H1 (cell line): ENCODE data around the gene EXOC6. TPM values are rescaled to one million over a fixed set of nuclear protein-coding genes. Genes with fewer than 3 reads are reported as not detected.

Experiments
- CTCF ChIA-PET: fragments of 300-600 bp; sonication (Branson Sonifier 250); formaldehyde crosslinking; loops from one replicate; lab custom pipeline; 2021; ENCODE audit not compliant: partially characterized antibody; lab: Charles Lee
- POLR2A ChIA-PET: fragments of 300-600 bp; sonication (Branson Sonifier 250); formaldehyde crosslinking; loops from one replicate; lab custom pipeline; 2021; ENCODE audit warnings: inconsistent platforms; ENCODE audit not compliant: partially characterized antibody; lab: Charles Lee
- DNase-seq, 2 experiments: peaks; one replicate each; pipeline versions ENCODE4 v3.0.0 to v3.0.0-alpha.2; 2010 to 2022; ENCODE audit warnings: low spot score in 2 of 2, low read depth in 1 of 2, mixed read lengths in 1 of 2
- FAIRE-seq: peaks from 2 replicates; lab custom pipeline; 2011; peaks lifted over from hg19 to GRCh38; lab: Jason Lieb, UNC
- H2AFZ ChIP-seq: 2 replicates; pipeline ENCODE4 v1.8.1; 2012; ENCODE audit warnings: low read length, inconsistent platforms
- H2AK5ac ChIP-seq: 2 replicates; pipeline ENCODE4 v1.6.1; 2013; ENCODE audit warnings: low read depth, low read length
- H2BK120ac ChIP-seq: replicated peaks from 2 replicates; pipeline ENCODE3; 2013; ENCODE audit warnings: low read depth, low read length, inconsistent platforms
- H2BK12ac ChIP-seq: 2 replicates; pipeline ENCODE4 v1.6.1; 2013; ENCODE audit warnings: low read depth, low read length
- H2BK15ac ChIP-seq: 2 replicates; pipeline ENCODE4 v1.6.1; 2013; ENCODE audit warnings: low read length
- H2BK20ac ChIP-seq: 2 replicates; pipeline ENCODE4 v1.6.1; 2013; ENCODE audit warnings: low read length
- H2BK5ac ChIP-seq: 2 replicates; pipeline ENCODE4 v1.6.1; 2013; ENCODE audit warnings: low read depth, low read length
- H3K14ac ChIP-seq: 2 replicates; pipeline ENCODE4 v1.6.1; 2013; ENCODE audit warnings: inconsistent platforms; ENCODE audit not compliant: insufficient read length
- H3K18ac ChIP-seq: 2 replicates; pipeline ENCODE4 v1.6.1; 2013; ENCODE audit warnings: low read length; ENCODE audit errors: extremely low read depth
- H3K23ac ChIP-seq: 2 replicates; pipeline ENCODE4 v1.6.1; 2013; ENCODE audit warnings: inconsistent platforms; ENCODE audit not compliant: insufficient read length
- H3K23me2 ChIP-seq: 2 replicates; pipeline ENCODE4 v1.6.1; 2013; ENCODE audit warnings: low read depth, low read length
- H3K27ac ChIP-seq: 2 replicates; pipeline ENCODE4 v1.6.1; 2011; ENCODE audit warnings: low read depth, low read length, inconsistent platforms
- H3K27me3 ChIP-seq, 4 experiments: replicated peaks in 1 of 4; 1 replicate in 1 of 4; 2 replicates in 3 of 4; pipeline versions ENCODE4 v1.6.1 to v1.8.1; 2011 to 2013; ENCODE audit warnings: low read length in 3 of 4, mild to moderate bottlenecking in 3 of 4, inconsistent platforms in 2 of 4, mixed read lengths in 2 of 4, moderate library complexity in 1 of 4; ENCODE audit not compliant: control insufficient read depth in 3 of 4, insufficient read depth in 3 of 4; ENCODE audit errors: extremely low read depth in 1 of 4
- H3K36me3 ChIP-seq, 4 experiments: 2 replicates each; pipeline versions ENCODE4 v1.6.1 to v1.8.1; 2011 to 2013; ENCODE audit warnings: mild to moderate bottlenecking in 4 of 4, low read length in 3 of 4, moderate library complexity in 2 of 4, control low read depth in 1 of 4, inconsistent platforms in 1 of 4; ENCODE audit not compliant: insufficient read depth in 4 of 4, control insufficient read depth in 2 of 4
- H3K4ac ChIP-seq: replicated peaks from 2 replicates; pipeline ENCODE3; 2013; ENCODE audit warnings: low read length, low read depth, mixed read lengths, inconsistent platforms; ENCODE audit not compliant: insufficient read length
- H3K4me1 ChIP-seq, 4 experiments: replicated peaks in 1 of 4; 1 replicate in 1 of 4; 2 replicates in 3 of 4; pipeline versions ENCODE4 v1.6.1 to v1.8.1; 2011 to 2013; ENCODE audit warnings: low read length in 3 of 4, inconsistent platforms in 2 of 4, mixed read lengths in 1 of 4; ENCODE audit not compliant: insufficient read depth in 4 of 4, control insufficient read depth in 3 of 4
- H3K4me2 ChIP-seq, 2 experiments: 2 replicates each; pipeline versions ENCODE4 v1.6.1 to v1.8.1; 2011 to 2013; ENCODE audit warnings: low read depth in 2 of 2, low read length in 2 of 2, control low read depth in 1 of 2, inconsistent platforms in 1 of 2, mild to moderate bottlenecking in 1 of 2; ENCODE audit not compliant: insufficient read depth in 1 of 2
- H3K4me3 ChIP-seq, 4 experiments: fragments of 200-600, 300-600 bp in 1 of 4; sonication (generic), shearing (Covaris generic), sonication (Bioruptor Twin) in 1 of 4; 2 replicates each; pipeline versions ENCODE4 v1.5.1 to v1.8.1; 2011 to 2016; ENCODE audit warnings: low read length in 4 of 4, low read depth in 3 of 4, control low read depth in 2 of 4, inconsistent platforms in 2 of 4, mild to moderate bottlenecking in 2 of 4, mixed read lengths in 1 of 4, moderate library complexity in 1 of 4; ENCODE audit not compliant: insufficient read depth in 2 of 4; ENCODE audit errors: extremely low read depth in 1 of 4
- H3K56ac ChIP-seq: replicated peaks from 2 replicates; pipeline ENCODE3; 2013; ENCODE audit warnings: low read depth, mild to moderate bottlenecking, mixed read lengths, low read length, inconsistent platforms; ENCODE audit not compliant: insufficient read length
- H3K79me1 ChIP-seq: 2 replicates; pipeline ENCODE4 v1.6.1; 2013; ENCODE audit warnings: low read depth, low read length, control low read depth
- H3K79me2 ChIP-seq, 2 experiments: 2 replicates each; pipeline versions ENCODE4 v1.6.1 to v1.8.1; 2012 to 2013; ENCODE audit warnings: low read length in 2 of 2, mild to moderate bottlenecking in 2 of 2, inconsistent platforms in 1 of 2; ENCODE audit not compliant: insufficient read depth in 2 of 2, control insufficient read depth in 1 of 2
- H3K9ac ChIP-seq, 4 experiments: replicated peaks in 1 of 4; 1 replicate in 1 of 4; 2 replicates in 3 of 4; pipeline versions ENCODE4 v1.6.1 to v1.8.1; 2011 to 2013; ENCODE audit warnings: low read depth in 3 of 4, low read length in 3 of 4, control low read depth in 2 of 4, mild to moderate bottlenecking in 2 of 4, moderate library complexity in 2 of 4, inconsistent platforms in 1 of 4; ENCODE audit errors: extremely low read depth in 1 of 4
- H3K9me3 ChIP-seq, 2 experiments: 2 replicates each; pipeline versions ENCODE4 v1.6.1 to v1.8.1; 2012 to 2013; ENCODE audit warnings: mild to moderate bottlenecking in 2 of 2, moderate library complexity in 2 of 2, control low read depth in 1 of 2, inconsistent platforms in 1 of 2, low read depth in 1 of 2, low read length in 1 of 2, mixed read lengths in 1 of 2; ENCODE audit not compliant: insufficient read depth in 2 of 2
- H4K20me1 ChIP-seq, 2 experiments: replicated peaks in 1 of 2; 2 replicates each; pipeline versions ENCODE3 to v1.8.1; 2011 to 2013; ENCODE audit warnings: inconsistent platforms in 2 of 2, low read length in 2 of 2, mild to moderate bottlenecking in 1 of 2; ENCODE audit not compliant: insufficient read depth in 2 of 2, control insufficient read depth in 1 of 2
- H4K5ac ChIP-seq: 2 replicates; pipeline ENCODE4 v1.6.1; 2013; ENCODE audit warnings: low read length, low read depth, mixed read lengths, inconsistent platforms; ENCODE audit not compliant: insufficient read length
- H4K8ac ChIP-seq: 2 replicates; pipeline ENCODE4 v1.8.0; 2013; ENCODE audit warnings: mild to moderate bottlenecking, moderate library complexity, low read length, inconsistent platforms; ENCODE audit not compliant: insufficient read depth; ENCODE audit errors: extremely low read depth
- H4K91ac ChIP-seq: replicated peaks from 2 replicates; pipeline ENCODE3; 2013; ENCODE audit warnings: low read length, mixed read lengths, inconsistent platforms; ENCODE audit not compliant: insufficient read length
- CTBP2 ChIP-seq: IDR thresholded peaks from 2 replicates; pipeline ENCODE4 v1.7.0; 2011; ENCODE audit warnings: borderline replicate concordance, mild to moderate bottlenecking, moderate library complexity, mixed read lengths, low read length; ENCODE audit not compliant: insufficient read depth, insufficient read length
- EGR1 ChIP-seq: IDR thresholded peaks from 2 replicates; pipeline ENCODE4 v1.6.1; 2011; ENCODE audit warnings: low read depth, low read length, borderline replicate concordance
- JUN ChIP-seq: IDR thresholded peaks from 2 replicates; pipeline ENCODE4 v1.6.1; 2011; ENCODE audit warnings: low read depth, mild to moderate bottlenecking, improper control_type of control experiment, low read length
- MAFK ChIP-seq: IDR thresholded peaks from 2 replicates; pipeline ENCODE4 v1.6.1; 2012; ENCODE audit warnings: low read depth, mild to moderate bottlenecking, improper control_type of control experiment, low read length
- NRF1 ChIP-seq: IDR thresholded peaks from 2 replicates; pipeline ENCODE4 v1.6.1; 2011; ENCODE audit warnings: mild to moderate bottlenecking, low read depth, low read length, improper control_type of control experiment
- RBBP5 ChIP-seq: IDR thresholded peaks from 2 replicates; pipeline ENCODE4 v1.7.1; 2012; ENCODE audit warnings: low read depth, mild to moderate bottlenecking, inconsistent platforms, low read length, moderate library complexity, borderline replicate concordance
- SP4 ChIP-seq: IDR thresholded peaks from 2 replicates; pipeline ENCODE4 v1.6.1; 2012; ENCODE audit warnings: low read length, inconsistent platforms
- TCF12 ChIP-seq: IDR thresholded peaks from 2 replicates; pipeline ENCODE4 v1.6.1; 2011; ENCODE audit warnings: low read depth, mild to moderate bottlenecking, low read length
- YY1 ChIP-seq: IDR thresholded peaks from 2 replicates; pipeline ENCODE4 v1.6.1; 2011; ENCODE audit warnings: low read depth, mild to moderate bottlenecking, low read length
- WGBS, 2 experiments: shearing (Covaris generic) in 1 of 2; methylation state at CpG; one replicate each; pipeline versions ENCODE4 v1.1.6 to v1.1.7; 2013 to 2015; ENCODE audit warnings: low lambda C conversion rate in 2 of 2, mixed read lengths in 2 of 2, inconsistent platforms in 1 of 2, low coverage in 1 of 2, missing lambda C conversion rate in 1 of 2; ENCODE audit not compliant: insufficient replicate concordance in 2 of 2, insufficient coverage in 1 of 2, insufficient read length in 1 of 2; ENCODE audit errors: extremely low coverage in 1 of 2, missing lambda C conversion rate in 1 of 2; 5-methylcytosine and 5-hydroxymethylcytosine counted together
- polyA plus RNA-seq, 7 experiments: library from polyadenylated mRNA; depleted of rRNA in 3 of 7; stranded (reverse) in 5 of 7; unstranded in 2 of 7; fragments of >200 nt in 5 of 7; fragments of 200-250 nt in 2 of 7; gene quantifications; 1 replicate in 5 of 7; 2 replicates in 1 of 7; 4 replicates in 1 of 7; pipeline versions ENCODE4 v1.2.1 to v1.2.3, GENCODE V29; 2011 to 2013; ENCODE audit warnings: missing spikeins in 2 of 7, mixed read lengths in 2 of 7
- total RNA-seq: library from RNA; stranded (reverse); fragmentation: NEBNext Ultra II Directional; extraction: Animal tissue kit (Norgen Biotek cat#: 25700); gene quantifications from 2 replicates; pipeline ENCODE4 v1.2.1, GENCODE V29; 2021

The EXOC6 gene
- total and polyA plus RNA-seq, 2 of the 8 experiments (the other 6 are each of a cell fraction or from before 2014, with no cell fraction given): 1.7 to 4.5 TPM

DNA sequence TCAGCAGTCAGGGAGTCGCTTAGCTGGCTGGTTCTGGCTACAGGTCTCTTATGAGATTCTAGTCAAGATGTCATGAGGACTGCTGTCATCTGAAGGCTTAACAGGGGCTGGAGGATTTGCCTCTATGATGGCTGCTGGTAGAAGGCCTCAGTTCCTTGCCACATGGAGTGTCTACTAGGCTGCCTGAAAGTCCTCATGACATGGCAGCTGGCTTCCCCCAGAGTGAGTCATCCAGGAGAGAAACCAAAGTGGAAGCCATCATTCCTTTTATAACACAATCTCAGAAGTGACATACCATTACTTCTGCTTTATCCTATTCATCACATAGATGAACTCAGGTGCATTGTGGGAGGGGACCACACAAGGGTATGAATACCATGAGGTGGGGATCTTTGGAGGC, 75.1 kb downstream of the EXOC6 start:
- no peak overlapping the region for H4K91ac ChIP-seq
- H3K56ac ChIP-seq: no peak overlapping the region
- no peak overlapping the region for H2AFZ ChIP-seq
- H3K23me2 ChIP-seq: no peaks in the 10 kb centered on the region
- H2BK120ac ChIP-seq: no peak overlapping the region
- H3K27ac ChIP-seq: no peak overlapping the region
- H3K4me1 ChIP-seq: no peaks in the 10 kb centered on the region
- no peaks in the 10 kb centered on the region for H3K79me1 ChIP-seq
- no peak overlapping the region for H3K18ac ChIP-seq
- H2BK15ac ChIP-seq: no peak overlapping the region
- POLR2A ChIA-PET: no interaction called here
- H3K27me3 ChIP-seq: no peaks in the 10 kb centered on the region
- no peak overlapping the region for H4K8ac ChIP-seq
- DNase-seq (no peak), FAIRE-seq (no peak)
- CTCF ChIA-PET: interaction anchor here (0.5 to 2.1 kb wide), 4 partner anchors 10 to 192 kb away, joined by 3 to 10 read pairs (median 3); no protein-coding TSS in a partner anchor
- WGBS, 2 experiments: 92% methylated on average over 1 of the region's 1 CpG; no CpG with 5 or more reads in 1 of the 2 experiments
- H3K36me3 ChIP-seq: no peaks in the 10 kb centered on the region
- no peaks in the 10 kb centered on the region; a peak in 1 of 4 replicates for H3K9me3 ChIP-seq
- H3K4me2 ChIP-seq: no peak overlapping the region
- no peak overlapping the region for H3K23ac ChIP-seq
- TF ChIP-seq SP4 (no peak), RBBP5 (no peak), YY1 (no peak), MAFK (no peak), JUN (no peak), EGR1 (no peak), TCF12 (no peak), NRF1 (no peak), CTBP2 (no peak)
- no peaks in the 10 kb centered on the region for H4K20me1 ChIP-seq
- H3K79me2 ChIP-seq: no peaks in the 10 kb centered on the region
- H2BK5ac ChIP-seq: no peak overlapping the region
- no peak overlapping the region for H3K4ac ChIP-seq
- no peak overlapping the region for H3K9ac ChIP-seq
- no peak overlapping the region for H2BK12ac ChIP-seq
- H3K14ac ChIP-seq: no peak overlapping the region
- no peak overlapping the region for H2BK20ac ChIP-seq
- no peak overlapping the region for H2AK5ac ChIP-seq
- no peak overlapping the region for H4K5ac ChIP-seq
- H3K4me3 ChIP-seq: no peak overlapping the region
